Retinal pigment epithelial cell (primary cell): Measurements from ENCODE around the gene EXOC6B.

Source experiments
- DNase-seq: peaks from one replicate; pipeline ENCODE4 v3.0.0-alpha.2; 2010; ENCODE audit warnings: low read depth
- H3K4me3 ChIP-seq: 2 replicates; pipeline ENCODE4 v1.5.1; 2011; ENCODE audit warnings: mild to moderate bottlenecking, low read length, control low read depth, moderate library complexity
- TF ChIP-seq, protein P1 (sequence below): conservative IDR thresholded peaks from 2 replicates; pipeline ENCODE4 v1.5.1; 2011; ENCODE audit warnings: low read depth, low read length, control low read depth, inconsistent platforms

EXOC6B gene

DNA sequence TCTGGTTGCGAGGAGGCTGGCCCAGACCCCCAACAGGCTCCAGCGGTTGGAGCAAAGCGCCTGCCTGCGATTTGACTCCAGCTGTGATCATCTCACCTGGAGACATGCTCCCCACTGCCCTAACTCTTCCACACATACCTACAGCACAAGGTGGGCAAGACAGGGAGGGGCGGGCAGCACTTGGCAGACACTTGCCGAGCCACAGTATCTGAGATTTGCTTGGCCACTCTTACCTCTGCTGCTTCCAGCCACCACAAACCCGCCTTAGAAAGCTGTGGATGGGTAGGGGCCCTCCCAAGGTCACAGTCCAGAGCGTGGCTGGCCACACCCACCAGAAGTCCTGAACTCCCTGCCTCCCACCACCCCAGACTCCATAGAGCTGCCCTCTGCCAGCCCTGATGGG is 686.4 kb downstream of the EXOC6B start:
- TF ChIP-seq, protein P1, sequence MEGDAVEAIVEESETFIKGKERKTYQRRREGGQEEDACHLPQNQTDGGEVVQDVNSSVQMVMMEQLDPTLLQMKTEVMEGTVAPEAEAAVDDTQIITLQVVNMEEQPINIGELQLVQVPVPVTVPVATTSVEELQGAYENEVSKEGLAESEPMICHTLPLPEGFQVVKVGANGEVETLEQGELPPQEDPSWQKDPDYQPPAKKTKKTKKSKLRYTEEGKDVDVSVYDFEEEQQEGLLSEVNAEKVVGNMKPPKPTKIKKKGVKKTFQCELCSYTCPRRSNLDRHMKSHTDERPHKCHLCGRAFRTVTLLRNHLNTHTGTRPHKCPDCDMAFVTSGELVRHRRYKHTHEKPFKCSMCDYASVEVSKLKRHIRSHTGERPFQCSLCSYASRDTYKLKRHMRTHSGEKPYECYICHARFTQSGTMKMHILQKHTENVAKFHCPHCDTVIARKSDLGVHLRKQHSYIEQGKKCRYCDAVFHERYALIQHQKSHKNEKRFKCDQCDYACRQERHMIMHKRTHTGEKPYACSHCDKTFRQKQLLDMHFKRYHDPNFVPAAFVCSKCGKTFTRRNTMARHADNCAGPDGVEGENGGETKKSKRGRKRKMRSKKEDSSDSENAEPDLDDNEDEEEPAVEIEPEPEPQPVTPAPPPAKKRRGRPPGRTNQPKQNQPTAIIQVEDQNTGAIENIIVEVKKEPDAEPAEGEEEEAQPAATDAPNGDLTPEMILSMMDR = no peak
- DNase-seq = no peak
- no peak overlapping the region for H3K4me3 ChIP-seq

DNA sequence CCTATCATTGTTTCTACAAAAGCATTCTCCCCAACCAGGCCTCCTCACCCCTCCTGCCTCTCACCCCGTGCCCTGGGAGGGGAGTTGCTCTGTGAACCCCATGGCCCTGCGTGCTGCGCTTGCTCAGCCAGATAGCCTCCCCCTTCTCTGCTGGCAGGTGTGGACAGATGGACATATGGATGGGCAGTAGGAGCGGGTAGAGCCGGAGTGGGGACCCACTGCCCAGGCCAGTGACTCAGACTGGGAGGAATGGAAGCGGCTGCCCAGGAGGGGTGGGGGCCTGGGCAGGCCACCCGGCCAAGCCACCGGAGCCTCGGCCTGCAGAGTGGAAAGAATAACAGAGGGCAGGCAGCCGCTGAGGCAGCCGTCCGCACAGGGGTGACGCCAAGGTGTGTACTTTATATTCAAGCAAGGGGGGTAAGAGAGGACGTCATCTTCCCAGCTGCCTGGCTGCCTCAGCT is 686.9 kb downstream of the EXOC6B start:
- no peak for DNase-seq
- no peak overlapping the region for H3K4me3 ChIP-seq

DNA sequence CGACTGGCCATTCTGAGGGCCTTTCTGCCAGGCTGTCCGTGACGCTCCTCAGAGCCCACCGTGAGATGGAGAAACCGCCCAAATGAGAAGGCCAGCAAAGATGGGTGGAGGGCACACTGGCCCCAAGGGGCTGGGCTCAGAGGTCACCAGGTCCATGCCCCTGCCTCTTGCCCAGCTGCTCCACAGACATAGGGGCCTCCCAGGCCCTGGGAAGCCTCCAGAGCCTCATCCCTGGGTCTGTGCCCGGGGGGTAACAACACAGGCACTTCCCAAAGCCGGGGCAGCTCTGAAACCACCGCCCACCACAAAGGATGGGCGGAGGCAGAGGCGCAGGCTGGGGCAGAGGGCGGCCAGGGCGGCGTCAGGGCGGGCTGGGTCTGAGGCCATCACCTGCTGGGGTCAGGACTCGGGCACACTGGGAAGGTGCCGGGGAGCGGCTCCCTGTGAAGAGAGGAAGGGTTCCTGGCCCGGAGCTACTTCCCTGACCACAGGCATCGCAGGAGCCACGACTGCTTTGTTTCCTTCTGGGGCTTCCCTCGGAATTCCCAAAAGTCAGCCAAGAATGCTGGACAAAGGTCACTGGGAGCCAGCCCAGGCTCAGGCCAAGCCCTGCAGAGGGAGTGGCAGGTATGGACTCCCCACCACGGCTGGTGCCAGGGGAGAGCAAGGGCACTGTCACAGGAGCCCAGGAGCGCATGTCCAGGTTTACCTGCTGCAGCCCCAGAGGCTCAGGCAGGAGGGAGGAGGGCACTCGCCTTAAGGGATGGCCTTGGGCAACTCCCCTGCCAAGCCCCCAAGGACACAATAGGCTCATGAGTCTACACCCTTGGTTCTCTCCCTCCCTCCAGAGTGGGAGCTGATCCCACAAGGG is 687.6 kb downstream of the EXOC6B start:
- no peak for DNase-seq
- TF ChIP-seq, protein P1 = no peak
- no peak overlapping the region for H3K4me3 ChIP-seq

More for the DNA sequence above, 686.9 kb downstream of the EXOC6B start:
- TF ChIP-seq, protein P1 = no peak

DNA sequence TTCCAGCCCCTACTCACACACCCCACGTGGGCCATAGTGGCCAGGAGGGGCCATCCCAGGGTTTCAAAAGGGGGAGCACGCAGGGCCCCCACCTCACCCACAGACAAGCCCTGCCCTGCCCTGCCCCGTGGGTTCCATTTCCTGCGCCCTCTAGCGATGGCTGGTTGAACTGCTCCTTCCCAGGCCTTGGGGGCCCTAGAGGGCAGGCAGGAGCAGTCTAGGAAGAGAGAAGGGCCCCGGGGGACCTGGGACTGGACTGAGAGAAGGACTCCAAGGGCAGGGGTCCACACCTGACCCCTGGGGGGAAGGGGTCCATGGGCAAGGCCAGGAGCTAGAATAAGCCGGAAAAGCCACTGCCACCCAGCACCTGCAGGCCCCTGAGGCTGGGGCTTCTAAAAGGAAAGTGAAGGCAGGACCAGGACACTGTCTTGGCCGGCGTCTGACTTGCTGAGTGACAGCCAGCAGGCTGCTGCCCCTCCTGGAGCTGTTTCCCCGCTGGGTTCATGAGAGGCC is 688.3 kb downstream of the EXOC6B start:
- no peak overlapping the region for H3K4me3 ChIP-seq
- TF ChIP-seq, protein P1 = peak; percentile 96
- no peak for DNase-seq

DNA sequence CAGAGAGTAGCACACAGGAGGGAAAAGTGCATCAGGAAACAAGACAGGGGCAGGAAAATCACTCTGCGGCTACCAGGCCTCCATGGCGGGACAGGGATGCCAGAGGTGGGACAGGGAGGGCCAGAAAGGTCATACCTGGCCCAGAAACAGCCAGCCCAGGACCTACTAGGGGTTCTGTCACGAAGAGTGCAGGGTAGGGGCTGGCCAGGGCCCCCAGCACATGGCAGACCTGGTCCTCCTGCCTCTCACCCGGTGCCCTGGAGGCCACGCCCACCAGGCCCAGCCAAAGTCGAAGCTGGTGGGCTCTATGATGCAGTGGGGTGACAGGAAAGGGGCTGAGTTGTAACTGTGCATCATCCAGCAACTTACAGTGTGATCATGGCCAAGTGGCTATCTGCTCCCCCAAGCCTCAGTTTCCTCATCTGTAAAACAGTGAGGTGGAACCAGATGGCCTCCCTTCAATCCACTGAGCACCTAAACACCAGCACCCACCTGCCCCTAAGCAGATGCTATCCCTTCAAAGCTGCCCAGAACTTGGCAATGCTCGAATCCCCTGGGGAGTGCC is 688.8 kb downstream of the EXOC6B start:
- DNase-seq = no peak
- H3K4me3 ChIP-seq = no peak overlapping the region
- TF ChIP-seq, protein P1 = no peak

DNA sequence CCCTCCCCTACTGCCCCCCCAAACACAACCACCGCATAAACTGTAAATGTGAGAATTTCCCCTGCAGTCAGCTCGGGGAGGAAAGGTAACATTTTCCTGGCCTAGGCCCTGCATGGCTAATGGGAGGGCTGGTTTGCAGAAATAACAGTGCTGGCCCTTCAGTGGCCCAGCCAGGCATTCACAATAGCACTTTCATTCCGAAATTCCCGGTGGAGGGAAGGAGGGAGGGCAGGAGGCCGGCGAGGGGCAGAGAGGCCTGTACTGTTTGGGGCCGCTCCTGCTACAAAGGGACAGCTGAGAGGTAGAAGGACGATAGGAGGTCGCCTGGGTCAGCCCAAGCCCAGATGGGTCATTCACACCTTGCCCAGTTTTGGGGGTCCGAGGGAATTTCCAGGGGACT is 689.5 kb downstream of the EXOC6B start:
- no peak overlapping the region for H3K4me3 ChIP-seq
- no peak for DNase-seq
- TF ChIP-seq, protein P1 = no peak
